ENCODE results near the gene ZRANB1. TPM values are rescaled to one million over a fixed set of nuclear protein-coding genes. Genes with fewer than 3 reads are reported as not detected.
A peak's percentile ranks its signal among the peaks of the same experiment; 100 is the strongest.

The ZRANB1 gene
- total and polyA plus RNA-seq, 2 of the 13 experiments (the other 11 are each of a cell fraction or from before 2014, with no cell fraction given): 10.3 to 19.6 TPM

DNA sequence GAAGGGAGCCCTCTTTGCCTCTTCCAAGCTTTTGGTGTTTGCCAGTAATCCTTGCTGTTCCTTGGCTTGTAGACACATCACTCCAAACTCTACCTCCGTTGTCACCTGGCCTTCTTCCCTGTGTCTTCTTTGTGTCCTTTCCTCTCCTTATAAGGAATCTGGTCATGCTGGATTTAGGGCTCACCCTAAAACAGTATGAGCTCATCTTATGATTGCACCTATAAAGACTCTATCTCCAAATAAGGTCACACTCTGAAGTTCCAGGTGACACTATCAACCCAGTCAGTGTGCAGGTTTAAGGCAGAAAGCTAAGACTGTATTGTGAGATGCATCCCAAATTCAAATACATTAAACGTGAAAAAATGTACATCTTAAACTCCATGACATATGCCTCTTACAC lies 49.0 kb upstream of the ZRANB1 start:
- BruUV-seq (replicated peaks): no TSS peak
- in situ Hi-C loops (cut with HindIII; ENCODE audit: extremely low pct_ligation_motif_present, low pct_unique_long_range_greater_than_20kb): no loop called here

DNA sequence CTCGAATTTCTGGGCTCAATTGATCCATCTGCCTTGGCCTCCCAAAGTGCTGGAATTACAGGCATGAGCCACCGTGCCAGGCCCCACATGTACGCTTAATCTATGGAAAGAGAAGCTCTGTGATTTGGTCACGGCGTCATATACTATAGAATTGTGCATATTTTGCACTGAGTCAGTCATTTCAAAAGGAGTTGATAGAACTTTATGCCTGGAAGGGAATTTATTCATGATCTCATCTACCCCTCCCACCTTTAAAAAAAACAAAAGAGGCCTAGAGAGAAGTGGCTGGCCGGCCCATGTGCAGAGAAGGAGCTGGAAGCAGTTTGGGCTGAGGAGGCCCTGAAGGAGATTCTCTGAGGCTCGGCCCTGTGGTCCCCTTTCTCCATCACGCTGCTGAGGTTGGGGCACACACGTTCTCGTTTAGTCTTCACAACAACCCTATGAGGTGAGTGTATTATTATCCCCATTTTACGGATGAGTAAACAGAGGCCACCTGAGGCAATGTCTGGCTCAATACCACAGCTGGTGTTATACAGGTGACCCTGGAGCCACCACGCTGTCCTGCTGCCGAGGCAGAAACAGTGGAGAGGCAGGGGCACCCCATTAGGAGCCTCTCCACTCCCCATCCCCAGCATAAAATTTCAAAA lies 47.2 kb upstream of the ZRANB1 start:
- BruUV-seq (replicated peaks): no TSS peak
- FAIRE-seq (no peak), DNase-seq (ENCODE audit: low spot score) (no peak), ATAC-seq (no peak)
- H3K27me3 ChIP-seq (ENCODE audit: control insufficient read depth in 1 of 2, insufficient read depth in 2 of 2, low read length in 2 of 2): peaks cover 0 to 3% of the 10 kb centered on the region in 2 experiments; a peak in 1 of 5 replicates
- WGBS (ENCODE audit: low lambda C conversion rate): 50% methylated on average over 13 of the region's 13 CpGs
- no peaks in the 10 kb centered on the region for H3K9me3 ChIP-seq (ENCODE audit: low read length)
- H3K4me2 ChIP-seq (ENCODE audit: low read depth, low read length): no peak overlapping the region
- CTCF ChIA-PET (ENCODE audit: low intra/inter-chr PET ratio, low total read pairs): interaction anchor here (0.7 kb wide), 1 partner anchor 644 kb away, joined by 3 read pairs; no protein-coding TSS in a partner anchor
- H2AFZ ChIP-seq (ENCODE audit: low read length): no peak overlapping the region
- H3K4me3 ChIP-seq (replicated peaks in 1 of 3; ENCODE audit: insufficient read depth in 1 of 3, low read depth in 2 of 3, low read length in 3 of 3): no peak overlapping the region
- H3K36me3 ChIP-seq (replicated peaks in 1 of 2; ENCODE audit: control insufficient read depth in 1 of 2, insufficient read depth in 2 of 2, low read length in 2 of 2): no peaks in the 10 kb centered on the region
- in situ Hi-C loops (cut with HindIII; ENCODE audit: extremely low pct_ligation_motif_present, low pct_unique_long_range_greater_than_20kb) (no loop called here), intact Hi-C loops (cut with micrococcal nuclease; ENCODE audit: unreplicated experiment) (no loop called here)
- peaks cover 24% of the 10 kb centered on the region for H3K4me1 ChIP-seq (ENCODE audit: insufficient read depth, low read length)
- no peaks in the 10 kb centered on the region for H3K79me2 ChIP-seq (ENCODE audit: insufficient read depth, low read length)
- H4K20me1 ChIP-seq (ENCODE audit: insufficient read depth, low read length): no peaks in the 10 kb centered on the region
- H3K27ac ChIP-seq (ENCODE audit: extremely low read length, insufficient read depth, low read length): no peak overlapping the region
- POLR2A ChIA-PET: no interaction called here
- no peak overlapping the region for H3K9ac ChIP-seq (ENCODE audit: insufficient read depth, low read depth, low read length)
- TF ChIP-seq ZNF629 (CRISPR knock-in tag; conservative IDR thresholded peaks at IDR 0.05): peak; percentile 68; the same call in 1 of the 2 replicates
- TF ChIP-seq, protein P1, sequence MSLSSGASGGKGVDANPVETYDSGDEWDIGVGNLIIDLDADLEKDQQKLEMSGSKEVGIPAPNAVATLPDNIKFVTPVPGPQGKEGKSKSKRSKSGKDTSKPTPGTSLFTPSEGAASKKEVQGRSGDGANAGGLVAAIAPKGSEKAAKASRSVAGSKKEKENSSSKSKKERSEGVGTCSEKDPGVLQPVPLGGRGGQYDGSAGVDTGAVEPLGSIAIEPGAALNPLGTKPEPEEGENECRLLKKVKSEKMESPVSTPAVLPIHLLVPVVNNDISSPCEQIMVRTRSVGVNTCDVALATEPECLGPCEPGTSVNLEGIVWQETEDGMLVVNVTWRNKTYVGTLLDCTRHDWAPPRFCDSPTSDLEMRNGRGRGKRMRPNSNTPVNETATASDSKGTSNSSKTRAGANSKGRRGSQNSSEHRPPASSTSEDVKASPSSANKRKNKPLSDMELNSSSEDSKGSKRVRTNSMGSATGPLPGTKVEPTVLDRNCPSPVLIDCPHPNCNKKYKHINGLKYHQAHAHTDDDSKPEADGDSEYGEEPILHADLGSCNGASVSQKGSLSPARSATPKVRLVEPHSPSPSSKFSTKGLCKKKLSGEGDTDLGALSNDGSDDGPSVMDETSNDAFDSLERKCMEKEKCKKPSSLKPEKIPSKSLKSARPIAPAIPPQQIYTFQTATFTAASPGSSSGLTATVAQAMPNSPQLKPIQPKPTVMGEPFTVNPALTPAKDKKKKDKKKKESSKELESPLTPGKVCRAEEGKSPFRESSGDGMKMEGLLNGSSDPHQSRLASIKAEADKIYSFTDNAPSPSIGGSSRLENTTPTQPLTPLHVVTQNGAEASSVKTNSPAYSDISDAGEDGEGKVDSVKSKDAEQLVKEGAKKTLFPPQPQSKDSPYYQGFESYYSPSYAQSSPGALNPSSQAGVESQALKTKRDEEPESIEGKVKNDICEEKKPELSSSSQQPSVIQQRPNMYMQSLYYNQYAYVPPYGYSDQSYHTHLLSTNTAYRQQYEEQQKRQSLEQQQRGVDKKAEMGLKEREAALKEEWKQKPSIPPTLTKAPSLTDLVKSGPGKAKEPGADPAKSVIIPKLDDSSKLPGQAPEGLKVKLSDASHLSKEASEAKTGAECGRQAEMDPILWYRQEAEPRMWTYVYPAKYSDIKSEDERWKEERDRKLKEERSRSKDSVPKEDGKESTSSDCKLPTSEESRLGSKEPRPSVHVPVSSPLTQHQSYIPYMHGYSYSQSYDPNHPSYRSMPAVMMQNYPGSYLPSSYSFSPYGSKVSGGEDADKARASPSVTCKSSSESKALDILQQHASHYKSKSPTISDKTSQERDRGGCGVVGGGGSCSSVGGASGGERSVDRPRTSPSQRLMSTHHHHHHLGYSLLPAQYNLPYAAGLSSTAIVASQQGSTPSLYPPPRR (CRISPR knock-in tag; IDR thresholded peaks at IDR 0.05; ENCODE audit: borderline replicate concordance): no peak

More for the DNA sequence above, 49.0 kb upstream of the ZRANB1 start:
- ChIA-PET CTCF (ENCODE audit: low intra/inter-chr PET ratio, low total read pairs) (no interaction called here), POLR2A (no interaction called here)
- H3K27me3 ChIP-seq (ENCODE audit: control insufficient read depth in 1 of 2, insufficient read depth in 2 of 2, low read length in 2 of 2): peaks cover 0 to 3% of the 10 kb centered on the region in 2 experiments; a peak in 1 of 5 replicates
- FAIRE-seq (no peak), DNase-seq (ENCODE audit: low spot score) (no peak), ATAC-seq (no peak)
- H4K20me1 ChIP-seq (ENCODE audit: insufficient read depth, low read length): no peaks in the 10 kb centered on the region
- no peaks in the 10 kb centered on the region for H3K36me3 ChIP-seq (replicated peaks in 1 of 2; ENCODE audit: control insufficient read depth in 1 of 2, insufficient read depth in 2 of 2, low read length in 2 of 2)
- H3K4me2 ChIP-seq (ENCODE audit: low read depth, low read length): no peak overlapping the region
- H3K4me1 ChIP-seq (ENCODE audit: insufficient read depth, low read length): peaks cover 9% of the 10 kb centered on the region
- WGBS (ENCODE audit: low lambda C conversion rate): 23% methylated on average over 2 of the region's 2 CpGs
- no peak overlapping the region for H3K9ac ChIP-seq (ENCODE audit: insufficient read depth, low read depth, low read length)
- H3K4me3 ChIP-seq (replicated peaks in 1 of 3; ENCODE audit: insufficient read depth in 1 of 3, low read depth in 2 of 3, low read length in 3 of 3): no peak overlapping the region
- TF ChIP-seq YY1 (IDR thresholded peaks at IDR 0.05; ENCODE audit: insufficient read depth, insufficient replicate concordance, low read depth, low read length) (no peak), NFATC3 (CRISPR knock-in tag; IDR thresholded peaks at IDR 0.05) (no peak), MBNL3 (CRISPR knock-in tag; conservative IDR thresholded peaks at IDR 0.05) (no peak), ZNF598 (CRISPR knock-in tag; IDR thresholded peaks at IDR 0.05; ENCODE audit: borderline replicate concordance) (no peak), ZNF343 (CRISPR knock-in tag; IDR thresholded peaks at IDR 0.05) (no peak)
- no peaks in the 10 kb centered on the region for H3K9me3 ChIP-seq (ENCODE audit: low read length)
- intact Hi-C loops (cut with micrococcal nuclease; ENCODE audit: unreplicated experiment): no loop called here
- no peak overlapping the region for H3K27ac ChIP-seq (ENCODE audit: extremely low read length, insufficient read depth, low read length)
- H3K79me2 ChIP-seq (ENCODE audit: insufficient read depth, low read length): no peaks in the 10 kb centered on the region
- no peak overlapping the region for H2AFZ ChIP-seq (ENCODE audit: low read length)

All from HepG2 (cell line).